PC-3 (cell line): ENCODE data around the gene HYCC1. TPM values are rescaled to one million over a fixed set of nuclear protein-coding genes. Genes with fewer than 3 reads are reported as not detected.

Source experiments
- ATAC-seq: fragments of 200-7000 bp; cut with Tn5 transposase; 2 replicates; pipeline ENCODE4 v1.9.1; 2020; ENCODE audit warnings: mild to moderate bottlenecking, moderate library complexity
- BruUV-seq: library from RNA; stranded (reverse); fragments of 400-500 nt; replicated peaks from 2 replicates; lab custom pipeline; 2021; lab: Mats Ljungman, UMichigan
- CTCF ChIA-PET: fragments of 300-600 bp; sonication (Branson Sonifier 250); formaldehyde crosslinking; loops from one replicate; lab custom pipeline; 2022; ENCODE audit warnings: antibody characterized with exemption; lab: Charles Lee
- POLR2A ChIA-PET: fragments of 300-600 bp; sonication (Branson Sonifier 250); formaldehyde crosslinking; loops from one replicate; lab custom pipeline; 2022; ENCODE audit warnings: antibody characterized with exemption; ENCODE audit not compliant: unreplicated experiment; lab: Charles Lee
- DNase-seq: peaks from one replicate; pipeline ENCODE4 v3.0.0-alpha.2; 2015
- H2AFZ ChIP-seq: fragments of 300-600 bp; sonication (generic); 2 replicates; pipeline ENCODE4 v1.6.0; 2016; ENCODE audit warnings: antibody characterized with exemption, low read length
- H3F3A ChIP-seq: fragments of 300-600 bp; sonication (generic); one replicate; pipeline ENCODE4 v1.6.0; 2017; ENCODE audit warnings: antibody characterized with exemption, low read length, control low read depth, mild to moderate bottlenecking; ENCODE audit not compliant: unreplicated experiment
- H3K27ac ChIP-seq: fragments of 300-600 bp; sonication (generic); 2 replicates; pipeline ENCODE4 v1.5.1; 2016; ENCODE audit warnings: mild to moderate bottlenecking, low read length
- H3K27me3 ChIP-seq: fragments of 300-600 bp; sonication (generic); 2 replicates; pipeline ENCODE4 v1.6.1; 2016; ENCODE audit warnings: low read length, mixed read lengths
- H3K36me3 ChIP-seq: fragments of 300-600 bp; sonication (generic); 2 replicates; pipeline ENCODE4 v1.6.1; 2016; ENCODE audit warnings: low read depth, mixed run types, low read length, mixed read lengths
- H3K4me1 ChIP-seq: fragments of 300-600 bp; sonication (generic); 2 replicates; pipeline ENCODE4 v1.5.1; 2016; ENCODE audit warnings: low read length; ENCODE audit not compliant: insufficient read depth
- H3K4me2 ChIP-seq: fragments of 300-600 bp; sonication (generic); 2 replicates; pipeline ENCODE4 v1.6.0; 2016; ENCODE audit warnings: low read length
- H3K4me3 ChIP-seq: fragments of 300-600 bp; sonication (generic); 2 replicates; pipeline ENCODE4 v1.5.1; 2016; ENCODE audit warnings: mild to moderate bottlenecking, low read length, mixed read lengths
- H3K79me2 ChIP-seq: fragments of 300-600 bp; sonication (generic); 2 replicates; pipeline ENCODE4 v1.6.1; 2017; ENCODE audit warnings: low read length, mixed read lengths
- H3K9ac ChIP-seq: fragments of 300-600 bp; sonication (generic); 2 replicates; pipeline ENCODE4 v1.6.0; 2016; ENCODE audit warnings: mild to moderate bottlenecking, low read length
- H3K9me2 ChIP-seq: fragments of 300-600 bp; sonication (generic); replicated peaks from 2 replicates; pipeline ENCODE4 v1.6.1; 2016; ENCODE audit warnings: mixed run types, low read length, mixed read lengths
- H3K9me3 ChIP-seq: fragments of 300-600 bp; sonication (generic); 2 replicates; pipeline ENCODE4 v1.6.1; 2016; ENCODE audit warnings: low read length, mixed read lengths
- H4K20me1 ChIP-seq: fragments of 300-600 bp; sonication (generic); 2 replicates; pipeline ENCODE4 v1.6.1; 2016; ENCODE audit warnings: low read length, mixed read lengths
- CTCF ChIP-seq: fragments of 300-600 bp; sonication (generic); conservative IDR thresholded peaks from 2 replicates; pipeline ENCODE4 v1.5.1; 2017; ENCODE audit warnings: antibody characterized with exemption, low read depth, mild to moderate bottlenecking, low read length
- EZH2 ChIP-seq: fragments of 300-600 bp; sonication (generic); IDR thresholded peaks from one replicate; pipeline ENCODE4 v1.6.1; 2017; ENCODE audit warnings: antibody characterized with exemption, mild to moderate bottlenecking, low read length; ENCODE audit not compliant: unreplicated experiment
- EZH2phosphoT487 ChIP-seq: fragments of 300-600 bp; sonication (generic); IDR thresholded peaks from 2 replicates; pipeline ENCODE4 v1.6.1; 2018; ENCODE audit warnings: mild to moderate bottlenecking, antibody characterized with exemption, low read length, borderline replicate concordance
- intact Hi-C: fragments of 100-400 bp; cut with micrococcal nuclease; formaldehyde crosslinking; loops from 2 replicates; pipeline ENCODE4 v1.9.0; 2023
- total RNA-seq: library from RNA; depleted of rRNA; stranded (reverse); fragments of >200 nt; gene quantifications from 2 replicates; pipeline ENCODE4 v1.2.3, GENCODE V29; 2014

HYCC1 gene
- total RNA-seq, 1 experiment from 2014 or later = 15.5 TPM

- Histone ChIP-seq H3K4me2 (peak overlapping the region; percentile 98), H3K27ac (no peak overlapping the region), H3K79me2 (peaks cover 52% of the 10 kb centered on the region), H2AFZ (peak overlapping the region; percentile 55; the same call in 1 of the 2 replicates), H3K27me3 (no peaks in the 10 kb centered on the region), H3K9me3 (no peaks in the 10 kb centered on the region), H3K36me3 (no peaks in the 10 kb centered on the region), H3K9ac (peak overlapping the region; percentile 68), H3K4me3 (peak overlapping the region; percentile 88), H3K9me2 (no peaks in the 10 kb centered on the region), H3K4me1 (peaks cover 21% of the 10 kb centered on the region), H4K20me1 (peaks cover 23% of the 10 kb centered on the region), H3F3A (no peaks in the 10 kb centered on the region)
- intact Hi-C loops = loop anchor here (5.0 kb wide), 1 partner anchor 81 kb away; no protein-coding TSS in a partner anchor
- no TSS peak for BruUV-seq
- peak; percentile 18 for DNase-seq
- ATAC-seq = peak; percentile 24
- TF ChIP-seq EZH2phosphoT487 (no peak), CTCF (no peak), EZH2 (no peak)
- POLR2A ChIA-PET = interaction anchor here (0.6 to 1.0 kb wide), 3 partner anchors 33 to 148 kb away, joined by 3 to 7 read pairs (median 4); no protein-coding TSS in a partner anchor
- CTCF ChIA-PET = no interaction called here
Observed at GRCh38 chr7:23012908-23013714, 819 bp downstream of the HYCC1 start.

- BruUV-seq = no TSS peak
- Histone ChIP-seq H3K9me2 (no peaks in the 10 kb centered on the region), H3K36me3 (no peaks in the 10 kb centered on the region), H3K27ac (no peak overlapping the region), H2AFZ (no peak overlapping the region), H3K9me3 (no peaks in the 10 kb centered on the region), H3K4me2 (peak overlapping the region; percentile 98), H3K27me3 (no peaks in the 10 kb centered on the region), H4K20me1 (peaks cover 23% of the 10 kb centered on the region), H3F3A (no peaks in the 10 kb centered on the region), H3K9ac (peak overlapping the region; percentile 68; the same call in 1 of the 2 replicates), H3K4me3 (peak overlapping the region; percentile 88), H3K79me2 (peaks cover 61% of the 10 kb centered on the region), H3K4me1 (peaks cover 21% of the 10 kb centered on the region)
- DNase-seq = no peak
- ChIA-PET POLR2A (interaction anchor here (1.0 kb wide), 1 partner anchor 32 kb away, joined by 3 read pairs; no protein-coding TSS in a partner anchor), CTCF (no interaction called here)
- no peak for ATAC-seq
- TF ChIP-seq EZH2phosphoT487 = no peak
- TF ChIP-seq CTCF = no peak
- TF ChIP-seq EZH2 = no peak
- intact Hi-C loops = loop anchor here (5.0 kb wide), 1 partner anchor 80 kb away; no protein-coding TSS in a partner anchor
Observed at GRCh38 chr7:23012186-23012585, 1.7 kb downstream of the HYCC1 start.
